Retinal pigment epithelial cell (primary cell): ENCODE data around the gene EFCAB11.

Source experiments
- DNase-seq: peaks from one replicate; pipeline ENCODE4 v3.0.0-alpha.2; 2010; ENCODE audit warnings: low read depth
- H3K4me3 ChIP-seq: 2 replicates; pipeline ENCODE4 v1.5.1; 2011; ENCODE audit warnings: mild to moderate bottlenecking, low read length, control low read depth, moderate library complexity
- CTCF ChIP-seq: conservative IDR thresholded peaks from 2 replicates; pipeline ENCODE4 v1.5.1; 2011; ENCODE audit warnings: low read depth, low read length, control low read depth, inconsistent platforms

EFCAB11 gene

GRCh38 chr14:89947344-89947743 is 7.2 kb downstream of the EFCAB11 start:
- no peak for DNase-seq
- TF ChIP-seq CTCF, result no peak
- H3K4me3 ChIP-seq, result no peak overlapping the region

DNA sequence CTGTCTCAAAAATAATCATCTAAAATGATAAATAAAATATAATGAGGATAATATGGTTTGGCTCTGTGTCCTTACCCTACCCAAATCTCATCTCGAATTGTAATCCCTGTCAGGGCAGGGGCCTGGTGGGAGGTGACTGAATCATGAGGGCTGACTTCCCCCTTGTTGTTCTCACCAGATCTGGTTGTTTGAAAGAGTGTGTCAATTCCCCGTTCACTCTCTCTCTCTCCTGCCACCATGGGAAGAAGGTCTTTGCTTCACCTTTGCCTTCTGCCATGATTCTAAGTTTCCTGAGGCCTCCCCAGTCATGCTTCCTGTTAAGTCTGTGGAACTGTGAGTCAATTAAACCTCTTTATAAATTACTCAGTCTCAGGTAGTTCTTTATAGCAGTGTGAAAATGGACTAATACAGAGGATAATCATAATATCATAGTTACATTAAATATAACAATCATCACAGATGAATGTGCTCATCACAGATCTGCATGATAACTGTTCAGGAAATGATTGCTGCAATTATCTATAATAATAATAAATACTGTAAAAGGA is 12.6 kb downstream of the EFCAB11 start:
- no peak overlapping the region for H3K4me3 ChIP-seq
- TF ChIP-seq CTCF, result no peak
- no peak for DNase-seq

GRCh38 chr14:89936654-89937185 is 17.8 kb downstream of the EFCAB11 start:
- TF ChIP-seq CTCF, result peak; percentile 30
- no peak for DNase-seq
- no peak overlapping the region for H3K4me3 ChIP-seq

DNA sequence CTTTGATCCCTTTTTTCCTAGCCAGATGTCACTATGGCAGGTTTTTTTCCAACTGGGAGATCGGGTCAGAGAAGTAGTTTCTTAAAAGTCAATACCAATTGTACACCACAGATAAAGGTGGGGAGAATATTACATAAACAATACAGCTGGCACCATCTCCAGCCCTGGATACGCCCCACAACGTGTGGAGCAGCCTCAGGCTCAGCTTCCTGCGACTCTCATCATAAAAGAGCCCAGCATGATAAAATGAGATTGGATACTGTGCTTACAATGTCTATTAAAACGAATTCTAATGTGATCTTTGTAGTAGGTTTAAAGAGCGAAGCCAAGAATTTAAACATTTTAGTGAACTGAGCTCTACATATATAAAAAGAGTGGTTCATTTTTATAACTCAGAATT is 21.5 kb downstream of the EFCAB11 start:
- DNase-seq, result no peak
- no peak overlapping the region for H3K4me3 ChIP-seq
- no peak for TF ChIP-seq CTCF

- no peak for TF ChIP-seq CTCF
- no peak for DNase-seq
- no peak overlapping the region for H3K4me3 ChIP-seq
These were observed 27.2 kb downstream of the EFCAB11 start for GRCh38 chr14:89927186-89927865.

DNA sequence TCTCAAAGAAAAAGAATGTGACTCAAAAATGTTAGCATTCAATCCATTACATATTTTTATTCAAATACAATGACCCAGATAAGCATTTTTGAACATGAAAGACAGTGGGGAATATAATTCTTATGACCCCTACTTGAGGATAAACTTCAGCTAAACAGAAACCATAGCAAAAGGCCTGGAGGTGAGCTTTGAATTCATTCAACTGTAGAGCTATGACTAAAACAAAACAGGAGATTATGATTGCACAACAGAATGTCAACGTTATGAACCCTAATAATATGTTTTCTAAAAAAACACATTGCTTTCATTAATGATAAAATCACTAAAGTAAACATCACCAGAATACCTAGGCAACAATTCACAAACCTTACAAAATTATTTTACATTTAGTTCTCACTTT is 27.8 kb downstream of the EFCAB11 start:
- DNase-seq, result peak; percentile 65
- no peak for TF ChIP-seq CTCF
- H3K4me3 ChIP-seq, result no peak overlapping the region

GRCh38 chr14:89924268-89924667 is 30.3 kb downstream of the EFCAB11 start:
- no peak for TF ChIP-seq CTCF
- no peak for DNase-seq

More at GRCh38 chr14:89924268-89924667, 30.3 kb downstream of the EFCAB11 start:
- H3K4me3 ChIP-seq, result no peak overlapping the region
